ENCODE measurements around the gene SMCO3.
A peak's percentile ranks its signal among the peaks of the same experiment; 100 is the strongest.

SMCO3 gene

DNA sequence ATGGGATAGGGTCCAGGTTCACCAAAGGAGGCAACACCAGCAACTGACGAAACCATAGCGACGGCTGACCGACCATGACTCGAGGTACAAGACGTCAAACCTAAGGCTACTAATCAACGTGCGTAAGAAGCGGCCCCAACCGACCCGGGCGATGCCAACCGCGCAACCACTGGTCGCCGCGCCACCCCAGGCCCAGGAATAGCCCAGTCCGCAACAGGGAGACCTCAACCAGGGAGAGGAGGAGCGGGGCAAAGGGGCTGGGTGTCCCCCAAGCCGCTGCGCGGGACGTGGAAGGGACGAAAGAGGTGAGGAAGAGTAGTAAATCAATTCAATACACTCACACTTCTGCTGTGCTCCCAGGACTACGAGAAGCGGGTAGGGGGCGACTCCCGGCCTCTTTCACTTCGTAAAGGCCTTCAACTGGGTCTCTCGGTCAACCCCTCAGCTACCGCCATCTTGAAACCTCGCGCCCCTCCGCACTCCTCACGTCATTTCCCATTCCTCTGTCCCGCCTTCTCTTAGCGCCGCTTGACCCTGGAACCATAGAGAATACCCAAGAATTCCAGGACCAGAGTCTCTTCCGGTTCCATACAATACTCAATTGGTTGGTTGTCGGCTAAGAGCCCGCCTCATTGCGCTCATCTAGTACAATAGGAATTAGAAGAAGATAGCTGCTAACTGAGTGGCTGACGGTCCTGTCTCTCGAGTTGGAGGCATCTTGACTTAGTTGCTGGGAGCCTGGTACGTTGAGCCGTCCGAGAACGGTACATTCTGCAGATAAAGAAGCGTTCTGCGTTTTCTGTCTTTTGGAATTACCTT is 10.8 kb downstream of the SMCO3 start, which contains the start of the genes C12orf60 and WBP11 (continued):
- TF ChIP-seq ZNF561 (tag by site-specific recombination; IDR thresholded peaks at IDR 0.05; ENCODE audit: borderline replicate concordance), result 0 out of 2 replicates have a peak, but pooled peaks have one; percentile 17
- TF ChIP-seq HOXA7 (CRISPR knock-in tag; IDR thresholded peaks at IDR 0.05; ENCODE audit: borderline replicate concordance), result no peak
- 0 out of 2 replicates have a peak, but pooled peaks have one; percentile 53 for TF ChIP-seq ZNF10 (tag by site-specific recombination; IDR thresholded peaks at IDR 0.05)
- no peak for TF ChIP-seq ZNF473 (tag by site-specific recombination; IDR thresholded peaks at IDR 0.05)
- TF ChIP-seq, protein P1, sequence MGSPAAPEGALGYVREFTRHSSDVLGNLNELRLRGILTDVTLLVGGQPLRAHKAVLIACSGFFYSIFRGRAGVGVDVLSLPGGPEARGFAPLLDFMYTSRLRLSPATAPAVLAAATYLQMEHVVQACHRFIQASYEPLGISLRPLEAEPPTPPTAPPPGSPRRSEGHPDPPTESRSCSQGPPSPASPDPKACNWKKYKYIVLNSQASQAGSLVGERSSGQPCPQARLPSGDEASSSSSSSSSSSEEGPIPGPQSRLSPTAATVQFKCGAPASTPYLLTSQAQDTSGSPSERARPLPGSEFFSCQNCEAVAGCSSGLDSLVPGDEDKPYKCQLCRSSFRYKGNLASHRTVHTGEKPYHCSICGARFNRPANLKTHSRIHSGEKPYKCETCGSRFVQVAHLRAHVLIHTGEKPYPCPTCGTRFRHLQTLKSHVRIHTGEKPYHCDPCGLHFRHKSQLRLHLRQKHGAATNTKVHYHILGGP (tag by site-specific recombination; IDR thresholded peaks at IDR 0.05), result no peak
- TF ChIP-seq ZNF24 (tag by site-specific recombination; IDR thresholded peaks at IDR 0.05), result no peak
- TF ChIP-seq, protein P2, sequence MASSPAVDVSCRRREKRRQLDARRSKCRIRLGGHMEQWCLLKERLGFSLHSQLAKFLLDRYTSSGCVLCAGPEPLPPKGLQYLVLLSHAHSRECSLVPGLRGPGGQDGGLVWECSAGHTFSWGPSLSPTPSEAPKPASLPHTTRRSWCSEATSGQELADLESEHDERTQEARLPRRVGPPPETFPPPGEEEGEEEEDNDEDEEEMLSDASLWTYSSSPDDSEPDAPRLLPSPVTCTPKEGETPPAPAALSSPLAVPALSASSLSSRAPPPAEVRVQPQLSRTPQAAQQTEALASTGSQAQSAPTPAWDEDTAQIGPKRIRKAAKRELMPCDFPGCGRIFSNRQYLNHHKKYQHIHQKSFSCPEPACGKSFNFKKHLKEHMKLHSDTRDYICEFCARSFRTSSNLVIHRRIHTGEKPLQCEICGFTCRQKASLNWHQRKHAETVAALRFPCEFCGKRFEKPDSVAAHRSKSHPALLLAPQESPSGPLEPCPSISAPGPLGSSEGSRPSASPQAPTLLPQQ (tag by site-specific recombination; IDR thresholded peaks at IDR 0.05), result 0 out of 2 replicates have a peak, but pooled peaks have one; percentile 11
- TF ChIP-seq, protein P3, sequence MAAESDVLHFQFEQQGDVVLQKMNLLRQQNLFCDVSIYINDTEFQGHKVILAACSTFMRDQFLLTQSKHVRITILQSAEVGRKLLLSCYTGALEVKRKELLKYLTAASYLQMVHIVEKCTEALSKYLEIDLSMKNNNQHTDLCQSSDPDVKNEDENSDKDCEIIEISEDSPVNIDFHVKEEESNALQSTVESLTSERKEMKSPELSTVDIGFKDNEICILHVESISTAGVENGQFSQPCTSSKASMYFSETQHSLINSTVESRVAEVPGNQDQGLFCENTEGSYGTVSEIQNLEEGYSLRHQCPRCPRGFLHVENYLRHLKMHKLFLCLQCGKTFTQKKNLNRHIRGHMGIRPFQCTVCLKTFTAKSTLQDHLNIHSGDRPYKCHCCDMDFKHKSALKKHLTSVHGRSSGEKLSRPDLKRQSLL (tag by site-specific recombination; IDR thresholded peaks at IDR 0.05), result no peak
- TF ChIP-seq GFI1B (tag by site-specific recombination; IDR thresholded peaks at IDR 0.05), result no peak
- TF ChIP-seq, protein P4, sequence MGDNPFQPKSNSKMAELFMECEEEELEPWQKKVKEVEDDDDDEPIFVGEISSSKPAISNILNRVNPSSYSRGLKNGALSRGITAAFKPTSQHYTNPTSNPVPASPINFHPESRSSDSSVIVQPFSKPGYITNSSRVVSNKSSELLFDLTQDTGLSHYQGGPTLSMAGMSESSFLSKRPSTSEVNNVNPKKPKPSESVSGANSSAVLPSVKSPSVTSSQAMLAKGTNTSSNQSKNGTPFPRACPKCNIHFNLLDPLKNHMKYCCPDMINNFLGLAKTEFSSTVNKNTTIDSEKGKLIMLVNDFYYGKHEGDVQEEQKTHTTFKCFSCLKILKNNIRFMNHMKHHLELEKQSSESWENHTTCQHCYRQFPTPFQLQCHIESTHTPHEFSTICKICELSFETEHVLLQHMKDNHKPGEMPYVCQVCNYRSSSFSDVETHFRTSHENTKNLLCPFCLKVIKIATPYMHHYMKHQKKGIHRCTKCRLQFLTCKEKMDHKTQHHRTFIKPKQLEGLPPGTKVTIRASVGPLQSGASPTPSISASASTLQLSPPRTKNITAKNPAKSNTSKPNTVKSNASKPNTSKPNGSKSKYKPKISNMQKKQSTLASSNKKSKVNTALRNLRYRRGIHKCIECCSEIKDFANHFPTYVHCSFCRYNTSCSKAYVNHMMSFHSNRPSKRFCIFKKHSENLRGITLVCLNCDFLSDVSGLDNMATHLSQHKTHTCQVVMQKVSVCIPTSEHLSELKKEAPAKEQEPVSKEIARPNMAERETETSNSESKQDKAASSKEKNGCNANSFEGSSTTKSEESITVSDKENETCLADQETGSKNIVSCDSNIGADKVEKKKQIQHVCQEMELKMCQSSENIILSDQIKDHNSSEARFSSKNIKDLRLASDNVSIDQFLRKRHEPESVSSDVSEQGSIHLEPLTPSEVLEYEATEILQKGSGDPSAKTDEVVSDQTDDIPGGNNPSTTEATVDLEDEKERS (tag by site-specific recombination; IDR thresholded peaks at IDR 0.05), result no peak
- no peak for TF ChIP-seq ZNF324 (tag by site-specific recombination; IDR thresholded peaks at IDR 0.05)
- TF ChIP-seq ZNF664 (tag by site-specific recombination; IDR thresholded peaks at IDR 0.05), result no peak
- TF ChIP-seq ZSCAN23 (tag by site-specific recombination; IDR thresholded peaks at IDR 0.05), result no peak
- TF ChIP-seq, protein P5, sequence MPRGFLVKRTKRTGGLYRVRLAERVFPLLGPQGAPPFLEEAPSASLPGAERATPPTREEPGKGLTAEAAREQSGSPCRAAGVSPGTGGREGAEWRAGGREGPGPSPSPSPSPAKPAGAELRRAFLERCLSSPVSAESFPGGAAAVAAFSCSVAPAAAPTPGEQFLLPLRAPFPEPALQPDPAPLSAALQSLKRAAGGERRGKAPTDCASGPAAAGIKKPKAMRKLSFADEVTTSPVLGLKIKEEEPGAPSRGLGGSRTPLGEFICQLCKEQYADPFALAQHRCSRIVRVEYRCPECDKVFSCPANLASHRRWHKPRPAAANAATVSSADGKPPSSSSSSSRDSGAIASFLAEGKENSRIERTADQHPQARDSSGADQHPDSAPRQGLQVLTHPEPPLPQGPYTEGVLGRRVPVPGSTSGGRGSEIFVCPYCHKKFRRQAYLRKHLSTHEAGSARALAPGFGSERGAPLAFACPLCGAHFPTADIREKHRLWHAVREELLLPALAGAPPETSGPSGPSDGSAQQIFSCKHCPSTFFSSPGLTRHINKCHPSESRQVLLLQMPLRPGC (tag by site-specific recombination; IDR thresholded peaks at IDR 0.05), result no peak
- TF ChIP-seq, protein P6, sequence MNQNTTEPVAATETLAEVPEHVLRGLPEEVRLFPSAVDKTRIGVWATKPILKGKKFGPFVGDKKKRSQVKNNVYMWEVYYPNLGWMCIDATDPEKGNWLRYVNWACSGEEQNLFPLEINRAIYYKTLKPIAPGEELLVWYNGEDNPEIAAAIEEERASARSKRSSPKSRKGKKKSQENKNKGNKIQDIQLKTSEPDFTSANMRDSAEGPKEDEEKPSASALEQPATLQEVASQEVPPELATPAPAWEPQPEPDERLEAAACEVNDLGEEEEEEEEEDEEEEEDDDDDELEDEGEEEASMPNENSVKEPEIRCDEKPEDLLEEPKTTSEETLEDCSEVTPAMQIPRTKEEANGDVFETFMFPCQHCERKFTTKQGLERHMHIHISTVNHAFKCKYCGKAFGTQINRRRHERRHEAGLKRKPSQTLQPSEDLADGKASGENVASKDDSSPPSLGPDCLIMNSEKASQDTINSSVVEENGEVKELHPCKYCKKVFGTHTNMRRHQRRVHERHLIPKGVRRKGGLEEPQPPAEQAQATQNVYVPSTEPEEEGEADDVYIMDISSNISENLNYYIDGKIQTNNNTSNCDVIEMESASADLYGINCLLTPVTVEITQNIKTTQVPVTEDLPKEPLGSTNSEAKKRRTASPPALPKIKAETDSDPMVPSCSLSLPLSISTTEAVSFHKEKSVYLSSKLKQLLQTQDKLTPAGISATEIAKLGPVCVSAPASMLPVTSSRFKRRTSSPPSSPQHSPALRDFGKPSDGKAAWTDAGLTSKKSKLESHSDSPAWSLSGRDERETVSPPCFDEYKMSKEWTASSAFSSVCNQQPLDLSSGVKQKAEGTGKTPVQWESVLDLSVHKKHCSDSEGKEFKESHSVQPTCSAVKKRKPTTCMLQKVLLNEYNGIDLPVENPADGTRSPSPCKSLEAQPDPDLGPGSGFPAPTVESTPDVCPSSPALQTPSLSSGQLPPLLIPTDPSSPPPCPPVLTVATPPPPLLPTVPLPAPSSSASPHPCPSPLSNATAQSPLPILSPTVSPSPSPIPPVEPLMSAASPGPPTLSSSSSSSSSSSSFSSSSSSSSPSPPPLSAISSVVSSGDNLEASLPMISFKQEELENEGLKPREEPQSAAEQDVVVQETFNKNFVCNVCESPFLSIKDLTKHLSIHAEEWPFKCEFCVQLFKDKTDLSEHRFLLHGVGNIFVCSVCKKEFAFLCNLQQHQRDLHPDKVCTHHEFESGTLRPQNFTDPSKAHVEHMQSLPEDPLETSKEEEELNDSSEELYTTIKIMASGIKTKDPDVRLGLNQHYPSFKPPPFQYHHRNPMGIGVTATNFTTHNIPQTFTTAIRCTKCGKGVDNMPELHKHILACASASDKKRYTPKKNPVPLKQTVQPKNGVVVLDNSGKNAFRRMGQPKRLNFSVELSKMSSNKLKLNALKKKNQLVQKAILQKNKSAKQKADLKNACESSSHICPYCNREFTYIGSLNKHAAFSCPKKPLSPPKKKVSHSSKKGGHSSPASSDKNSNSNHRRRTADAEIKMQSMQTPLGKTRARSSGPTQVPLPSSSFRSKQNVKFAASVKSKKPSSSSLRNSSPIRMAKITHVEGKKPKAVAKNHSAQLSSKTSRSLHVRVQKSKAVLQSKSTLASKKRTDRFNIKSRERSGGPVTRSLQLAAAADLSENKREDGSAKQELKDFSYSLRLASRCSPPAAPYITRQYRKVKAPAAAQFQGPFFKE (tag by site-specific recombination; IDR thresholded peaks at IDR 0.05; ENCODE audit: borderline replicate concordance), result no peak; the same call in 1 of the 2 replicates
- peak; percentile 58 for TF ChIP-seq SP3 (tag by site-specific recombination; IDR thresholded peaks at IDR 0.05)
- no peak for TF ChIP-seq SCRT2 (tag by site-specific recombination; IDR thresholded peaks at IDR 0.05)
- peak; percentile 76 for TF ChIP-seq ZNF777 (tag by site-specific recombination; IDR thresholded peaks at IDR 0.05; ENCODE audit: borderline replicate concordance)
- TF ChIP-seq ZNF560 (tag by site-specific recombination; IDR thresholded peaks at IDR 0.05; ENCODE audit: borderline replicate concordance), result no peak
- TF ChIP-seq ZNF76 (tag by site-specific recombination; IDR thresholded peaks at IDR 0.05; ENCODE audit: borderline replicate concordance, low read depth), result peak; percentile 55; the same call in 1 of the 2 replicates
- 0 out of 2 replicates have a peak, but pooled peaks have one; percentile 66 for TF ChIP-seq ZNF391 (tag by site-specific recombination; IDR thresholded peaks at IDR 0.05; ENCODE audit: borderline replicate concordance, low read depth)
- TF ChIP-seq YY2 (tag by site-specific recombination; IDR thresholded peaks at IDR 0.05), result peak; percentile 72
- no peak; the same call in 1 of the 2 replicates for TF ChIP-seq ZFP37 (tag by site-specific recombination; IDR thresholded peaks at IDR 0.05)
- peak; percentile 70 for TF ChIP-seq ZNF629 (tag by site-specific recombination; IDR thresholded peaks at IDR 0.05)

Measured in HEK293 (cell line).